WI38 (cell line): ENCODE measurements around the gene CD164L2.

Experiments
- H3K4me3 ChIP-seq: 2 replicates; pipeline ENCODE4 v1.5.1; 2011; ENCODE audit warnings: low read depth, mild to moderate bottlenecking, control low read depth, low read length
- CTCF ChIP-seq: IDR thresholded peaks from 2 replicates; pipeline ENCODE4 v1.5.1; 2012; ENCODE audit warnings: low read depth, mild to moderate bottlenecking, control low read depth, low read length

CD164L2 gene

GRCh38 chr1:27346357-27346756 lies 36.8 kb downstream of the CD164L2 start:
- no peak for TF ChIP-seq CTCF
- H3K4me3 ChIP-seq: no peak overlapping the region

- no peak overlapping the region for H3K4me3 ChIP-seq
- no peak for TF ChIP-seq CTCF
Measured at GRCh38 chr1:27345272-27345671, 37.9 kb downstream of the CD164L2 start.

GRCh38 chr1:27343639-27344025 lies 39.5 kb downstream of the CD164L2 start:
- H3K4me3 ChIP-seq: no peak overlapping the region
- TF ChIP-seq CTCF: no peak

- TF ChIP-seq CTCF: no peak
- H3K4me3 ChIP-seq: no peak overlapping the region
Measured at GRCh38 chr1:27342778-27343638, 40.1 kb downstream of the CD164L2 start.

- no peak overlapping the region for H3K4me3 ChIP-seq
- TF ChIP-seq CTCF: no peak
Measured at GRCh38 chr1:27342391-27342777, 40.7 kb downstream of the CD164L2 start.

GRCh38 chr1:27341525-27342252 lies 41.4 kb downstream of the CD164L2 start, which contains the start of gene SYTL1:
TSS of gene SYTL1 (plus strand) at chr1:27342022. CDS start at chr1:27345335, 3,313 bp downstream.
- no peak for TF ChIP-seq CTCF
- H3K4me3 ChIP-seq: no peak within 1 kb of the TSS

- no peak overlapping the region for H3K4me3 ChIP-seq
- TF ChIP-seq CTCF: no peak
Measured at GRCh38 chr1:27339213-27339612, 43.9 kb downstream of the CD164L2 start.
